Naive thymus-derived CD4-positive, alpha-beta T cell (primary cell): ENCODE data around the gene STUM. TPM values are rescaled to one million over a fixed set of nuclear protein-coding genes. Genes with fewer than 3 reads are reported as not detected.

Source experiments
- ATAC-seq: fragments of 150-1000 bp; cut with Tn5 transposase; 2 replicates; pipeline ENCODE4 v1.10.0; 2021; ENCODE audit warnings: mild to moderate bottlenecking, moderate library complexity
- CTCF ChIA-PET: fragments of 350-600 bp; sonication (Branson Sonifier 250); formaldehyde crosslinking; loops from one replicate; lab custom pipeline; 2021; ENCODE audit warnings: antibody characterized with exemption; lab: Charles Lee
- POLR2A ChIA-PET: fragments of 350-600 bp; sonication (Branson Sonifier 250); formaldehyde crosslinking; loops from one replicate; lab custom pipeline; 2021; ENCODE audit warnings: antibody characterized with exemption, inconsistent platforms; lab: Charles Lee
- DNase-seq, 9 donors: peaks; one replicate each; pipeline versions ENCODE4 v3.0.0 to v3.0.0-alpha.2; 2020 to 2022; ENCODE audit warnings: mixed read lengths in 1 of 9
- H3K27ac ChIP-seq: one replicate; pipeline ENCODE4 v1.7.0; 2013; ENCODE audit warnings: mild to moderate bottlenecking, low read depth, low read length, moderate library complexity
- H3K27me3 ChIP-seq, 2 donors: one replicate each; pipeline ENCODE4 v1.7.0; 2013; ENCODE audit warnings: low read length in 2 of 2, mild to moderate bottlenecking in 2 of 2, moderate library complexity in 2 of 2; ENCODE audit not compliant: control insufficient read depth in 2 of 2, insufficient read depth in 2 of 2
- H3K36me3 ChIP-seq, 3 experiments: 1 replicate in 2 of 3; 2 replicates in 1 of 3; pipeline ENCODE4 v1.7.0; 2013; ENCODE audit warnings: low read length in 3 of 3, mild to moderate bottlenecking in 3 of 3, moderate library complexity in 1 of 3; ENCODE audit not compliant: insufficient read depth in 3 of 3, control insufficient read depth in 2 of 3
- H3K4me1 ChIP-seq, 2 donors: one replicate each; pipeline ENCODE4 v1.7.0; 2013; ENCODE audit warnings: low read length in 2 of 2, mild to moderate bottlenecking in 2 of 2, moderate library complexity in 1 of 2; ENCODE audit not compliant: control insufficient read depth in 2 of 2, insufficient read depth in 2 of 2
- H3K4me3 ChIP-seq: 2 replicates; pipeline ENCODE4 v1.7.0; 2013; ENCODE audit warnings: mild to moderate bottlenecking, low read length
- H3K9me3 ChIP-seq, 3 experiments: 1 replicate in 2 of 3; 2 replicates in 1 of 3; pipeline ENCODE4 v1.7.0; 2013; ENCODE audit warnings: low read length in 3 of 3; ENCODE audit not compliant: control insufficient read depth in 2 of 3
- H3K27ac Mint-ChIP-seq, 9 donors: one replicate each; pipeline ENCODE4 v1.8.0; 2020 to 2022; ENCODE audit warnings: mixed read lengths in 9 of 9, mild to moderate bottlenecking in 8 of 9, moderate library complexity in 5 of 9, inconsistent platforms in 2 of 9
- H3K27me3 Mint-ChIP-seq, 5 donors: one replicate each; pipeline ENCODE4 v1.8.0; 2021 to 2022; ENCODE audit warnings: mixed read lengths in 5 of 5, mild to moderate bottlenecking in 1 of 5
- H3K36me3 Mint-ChIP-seq, 5 donors: one replicate each; pipeline ENCODE4 v1.8.0; 2020 to 2022; ENCODE audit warnings: mixed read lengths in 5 of 5, mild to moderate bottlenecking in 3 of 5, inconsistent platforms in 1 of 5
- H3K4me1 Mint-ChIP-seq, 7 donors: one replicate each; pipeline ENCODE4 v1.8.0; 2020 to 2022; ENCODE audit warnings: mixed read lengths in 7 of 7, mild to moderate bottlenecking in 3 of 7, inconsistent platforms in 1 of 7
- H3K4me3 Mint-ChIP-seq, 10 donors: one replicate each; pipeline ENCODE4 v1.8.0; 2020 to 2022; ENCODE audit warnings: mild to moderate bottlenecking in 10 of 10, mixed read lengths in 10 of 10, moderate library complexity in 6 of 10, inconsistent platforms in 2 of 10
- H3K9me3 Mint-ChIP-seq, 11 donors: one replicate each; pipeline ENCODE4 v1.8.0; 2020 to 2022; ENCODE audit warnings: mixed read lengths in 11 of 11, mild to moderate bottlenecking in 4 of 11, inconsistent platforms in 1 of 11, moderate library complexity in 1 of 11
- intact Hi-C, 2 donors: fragments of 100-400 bp; cut with micrococcal nuclease; formaldehyde crosslinking; loops; one replicate each; pipeline ENCODE4 v1.15.1; 2023
- polyA plus RNA-seq, 2 donors: library from polyadenylated mRNA; unstranded; fragments of 300-500 nt; fragmentation: Illumina TruSeq; gene quantifications; one replicate each; pipeline ENCODE4 v1.2.3, GENCODE V29; 2021
- total RNA-seq, 6 experiments: library from RNA in 5 of 6; stranded (reverse) in 5 of 6; gene quantifications; 1 replicate in 5 of 6; 2 replicates in 1 of 6; pipeline ENCODE4 v1.2.3 and lab custom pipeline; 2021 to 2026

The STUM gene
- total and polyA plus RNA-seq, 7 experiments from 2014 or later, result not detected

DNA sequence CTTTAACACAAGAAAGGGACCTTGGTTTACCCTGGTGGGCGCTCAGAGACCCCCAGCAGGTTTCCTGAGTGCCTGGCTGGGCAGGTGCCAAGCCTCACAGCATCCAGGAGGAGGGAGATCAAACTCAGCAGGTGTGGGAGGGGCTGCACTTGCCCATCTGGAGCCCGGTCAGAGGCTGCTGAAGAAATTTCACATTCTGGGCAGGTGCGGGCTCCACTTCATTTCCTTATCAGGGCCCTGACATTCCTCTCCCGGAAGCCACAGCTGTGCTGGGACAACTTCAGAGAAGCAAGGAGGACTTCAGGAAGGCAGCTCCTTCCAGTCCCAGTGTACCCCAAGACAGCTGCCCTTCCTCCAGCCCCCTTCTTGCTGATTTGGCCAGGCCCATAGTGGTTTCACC, 107.6 kb downstream of the STUM start:
- ATAC-seq (no peak), DNase-seq (no peak)
- no peaks in the 10 kb centered on the region for H3K9me3 ChIP-seq
- H3K27me3 Mint-ChIP-seq, result no peaks in the 10 kb centered on the region
- peaks cover 0 to 8% (median 4%) of the 10 kb centered on the region in 3 experiments for H3K36me3 ChIP-seq
- intact Hi-C loops, result no loop called here
- H3K27ac ChIP-seq, result no peak overlapping the region
- H3K27me3 ChIP-seq, result no peaks in the 10 kb centered on the region
- peaks cover 0 to 11% (median 0%) of the 10 kb centered on the region in 5 donors for H3K36me3 Mint-ChIP-seq
- no peaks in the 10 kb centered on the region for H3K9me3 Mint-ChIP-seq
- POLR2A ChIA-PET, result interaction anchor here (1.1 to 17.1 kb wide), 8 partner anchors 22 to 165 kb away, joined by 3 to 276 read pairs (median 5); partner anchors contain the start of gene ITPKB
- CTCF ChIA-PET, result interaction anchor here (1.2 kb wide), 1 partner anchor 83 kb away, joined by 3 read pairs; no protein-coding TSS in a partner anchor
- H3K27ac Mint-ChIP-seq, result peak overlapping the region in 1 of 9 donors; percentile 52
- H3K4me3 Mint-ChIP-seq, result peak overlapping the region in 9 of 10 donors; percentile 33 to 88 (median 79)
- H3K4me1 Mint-ChIP-seq, result peaks cover 0 to 77% (median under 1%) of the 10 kb centered on the region in 7 donors
- H3K4me3 ChIP-seq, result peak overlapping the region; percentile 10
- H3K4me1 ChIP-seq, result peaks cover under 1 to 19% of the 10 kb centered on the region in 2 donors

DNA sequence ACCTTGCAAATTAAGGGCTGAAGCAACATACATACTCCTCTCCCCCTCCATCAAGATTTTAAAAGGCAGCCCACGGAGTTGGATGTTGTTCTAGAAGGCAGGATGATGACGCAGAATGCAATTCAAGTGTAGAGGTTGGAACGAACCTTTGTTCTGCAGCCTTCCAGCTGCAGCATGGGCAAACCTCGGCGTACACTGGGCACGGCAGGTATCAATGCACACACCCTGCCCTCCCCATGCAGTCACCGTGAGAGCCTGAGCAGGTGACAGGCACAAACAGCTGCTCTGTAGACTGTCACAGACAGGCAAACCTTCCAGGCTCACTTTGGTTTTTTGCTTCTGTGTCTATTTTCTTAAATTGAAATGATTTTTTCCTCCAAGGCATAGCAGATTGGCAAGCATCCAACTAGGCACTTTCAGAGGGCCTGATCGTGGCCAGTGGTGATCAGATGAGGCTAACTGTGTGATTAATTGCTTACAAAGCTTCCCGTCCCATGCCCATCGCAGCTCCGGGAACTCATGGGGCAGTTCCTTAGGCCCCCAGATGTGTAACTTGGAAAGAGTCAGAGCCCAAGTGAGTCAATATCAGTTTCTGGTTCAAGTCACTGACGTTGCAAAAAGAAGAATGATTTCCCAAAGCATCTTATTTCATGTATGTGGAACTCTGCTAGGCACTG, 108.2 kb downstream of the STUM start:
- Histone ChIP-seq H3K36me3 (peaks cover 0 to 11% (median 4%) of the 10 kb centered on the region in 3 experiments), H3K4me1 (peaks cover 0 to 24% of the 10 kb centered on the region in 2 donors), H3K27me3 (no peaks in the 10 kb centered on the region), H3K4me3 (peak overlapping the region; percentile 18), H3K9me3 (no peaks in the 10 kb centered on the region), H3K27ac (no peak overlapping the region)
- no peaks in the 10 kb centered on the region for H3K27me3 Mint-ChIP-seq
- ATAC-seq, result peak; percentile 77
- no peaks in the 10 kb centered on the region for H3K9me3 Mint-ChIP-seq
- CTCF ChIA-PET, result interaction anchor here (0.6 kb wide), 1 partner anchor 55 kb away, joined by 3 read pairs; no protein-coding TSS in a partner anchor
- intact Hi-C loops, result no loop called here
- POLR2A ChIA-PET, result interaction anchor here (0.9 to 17.1 kb wide), 8 partner anchors 21 to 283 kb away, joined by 3 to 276 read pairs (median 4); partner anchors contain the start of genes COQ8A and ITPKB
- peaks cover 0 to 83% (median 0%) of the 10 kb centered on the region in 7 donors for H3K4me1 Mint-ChIP-seq
- peak overlapping the region in 9 of 10 donors; percentile 8 to 88 (median 76) for H3K4me3 Mint-ChIP-seq
- peak overlapping the region in 1 of 9 donors; percentile 38 for H3K27ac Mint-ChIP-seq
- DNase-seq, result peak in 7 of 9 donors; percentile 69 to 93 (median 87)
- H3K36me3 Mint-ChIP-seq, result peaks cover 0 to 11% (median 3%) of the 10 kb centered on the region in 5 donors

DNA sequence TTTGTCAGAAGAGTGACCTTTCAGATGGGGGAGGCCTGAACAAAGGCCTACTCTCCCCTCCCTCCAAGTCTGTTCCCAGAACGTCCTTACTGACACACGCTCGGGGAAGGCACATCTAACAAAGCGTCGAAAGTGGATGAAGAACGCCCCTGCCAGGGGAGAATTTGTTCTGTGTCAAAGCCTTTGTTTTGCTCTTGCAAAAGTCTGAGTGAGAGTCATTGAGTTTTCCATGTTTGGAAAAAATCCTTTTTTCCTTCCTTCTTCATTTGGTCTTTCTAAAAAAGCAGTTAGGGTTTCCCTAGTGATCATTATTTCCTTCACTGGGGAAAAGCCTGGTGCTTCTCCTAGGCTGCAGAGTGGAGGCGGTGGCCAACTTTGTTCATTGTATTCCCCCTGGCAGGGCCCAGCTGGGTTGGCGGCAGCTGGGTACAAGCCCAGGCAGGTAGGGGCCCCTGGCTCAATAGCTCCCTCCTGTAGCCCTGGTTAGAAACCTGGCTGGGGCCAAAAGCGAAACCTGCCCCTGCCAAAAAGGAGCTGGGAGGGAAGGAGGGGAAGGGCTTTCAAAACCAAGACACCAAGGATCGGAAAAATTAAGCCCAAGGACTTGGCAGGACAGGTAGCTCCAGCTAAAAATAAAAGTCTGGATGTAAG, 109.5 kb downstream of the STUM start:
- peak overlapping the region in 1 of 9 donors; percentile 60 for H3K27ac Mint-ChIP-seq
- H3K27ac ChIP-seq, result no peak overlapping the region
- ChIA-PET CTCF (interaction anchor here (1.0 kb wide), 1 partner anchor 24 kb away, joined by 3 read pairs; no protein-coding TSS in a partner anchor), POLR2A (interaction anchor here (0.6 to 17.1 kb wide), 8 partner anchors 9 to 285 kb away, joined by 3 to 276 read pairs (median 3); no protein-coding TSS in a partner anchor)
- no peaks in the 10 kb centered on the region for H3K9me3 Mint-ChIP-seq
- intact Hi-C loops, result no loop called here
- no peak overlapping the region for H3K4me3 ChIP-seq
- no peaks in the 10 kb centered on the region for H3K27me3 Mint-ChIP-seq
- H3K4me3 Mint-ChIP-seq, result peak overlapping the region in 8 of 10 donors; percentile 35 to 88 (median 77)
- peaks cover 0 to 11% (median 3%) of the 10 kb centered on the region in 5 donors for H3K36me3 Mint-ChIP-seq
- ATAC-seq (no peak), DNase-seq (no peak)
- H3K9me3 ChIP-seq, result no peaks in the 10 kb centered on the region
- H3K4me1 Mint-ChIP-seq, result peaks cover 0 to 91% (median 0%) of the 10 kb centered on the region in 7 donors
- H3K36me3 ChIP-seq, result peaks cover 0 to 11% (median 4%) of the 10 kb centered on the region in 3 experiments
- H3K4me1 ChIP-seq, result peaks cover 0 to 36% of the 10 kb centered on the region in 2 donors
- no peaks in the 10 kb centered on the region for H3K27me3 ChIP-seq

DNA sequence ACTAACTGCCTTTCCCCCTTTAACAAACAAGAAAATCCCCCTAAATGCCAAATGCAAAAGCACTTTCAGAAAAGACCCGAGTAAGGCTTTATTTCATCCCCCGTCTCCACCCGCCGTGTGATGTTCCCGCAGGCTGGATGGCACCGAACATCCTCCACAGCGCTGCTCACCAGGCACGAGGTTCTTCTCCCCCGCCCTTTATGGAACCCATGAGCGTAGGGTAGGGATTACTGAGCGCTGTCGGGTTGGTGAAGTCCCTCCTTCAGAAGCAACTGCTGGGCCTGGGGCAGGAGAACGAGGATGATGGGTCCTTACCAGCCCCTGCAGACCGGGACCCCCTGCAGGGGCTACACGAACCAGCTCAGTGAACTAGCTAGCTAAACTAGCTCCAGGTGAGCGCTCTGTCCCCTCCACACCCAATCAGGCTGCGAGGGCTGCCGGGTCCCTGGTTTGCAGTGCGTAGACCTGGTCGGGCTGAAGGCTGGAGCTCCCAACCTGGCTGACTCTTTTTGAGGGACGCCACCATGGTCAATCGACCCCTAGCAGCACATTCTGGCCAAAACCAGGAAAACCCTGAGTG, 110.1 kb downstream of the STUM start:
- Histone ChIP-seq H3K36me3 (peaks cover 0 to 11% (median 4%) of the 10 kb centered on the region in 3 experiments), H3K27ac (no peak overlapping the region), H3K4me1 (peaks cover 0 to 42% of the 10 kb centered on the region in 2 donors), H3K9me3 (no peaks in the 10 kb centered on the region), H3K4me3 (no peak overlapping the region), H3K27me3 (no peaks in the 10 kb centered on the region)
- Mint-ChIP-seq H3K4me3 (peak overlapping the region in 8 of 10 donors; percentile 43 to 88 (median 76)), H3K4me1 (peaks cover 0 to 91% (median 0%) of the 10 kb centered on the region in 7 donors), H3K9me3 (no peaks in the 10 kb centered on the region), H3K27ac (no peak overlapping the region), H3K27me3 (no peaks in the 10 kb centered on the region), H3K36me3 (peaks cover 0 to 11% (median 3%) of the 10 kb centered on the region in 5 donors)
- no peak for ATAC-seq
- intact Hi-C loops, result no loop called here
- ChIA-PET CTCF (interaction anchor here (0.7 to 1.0 kb wide), 3 partner anchors 16 to 39 kb away, joined by 3 read pairs; no protein-coding TSS in a partner anchor), POLR2A (interaction anchor here (0.8 to 17.1 kb wide), 6 partner anchors 9 to 78 kb away, joined by 3 to 276 read pairs (median 3); no protein-coding TSS in a partner anchor)
- no peak for DNase-seq

Other genes starting within 250 kb of the STUM start
- 1 to 10 TPM; 2.0 to 8.0 (median 5.0) TPM for gene LIN9, start 239.6 kb upstream of the STUM start, total RNA-seq
- 1 to 10 TPM; 4.8 to 5.2 TPM for gene LIN9, start 239.6 kb upstream of the STUM start, polyA plus RNA-seq
- 100 to 1,000 TPM in 2 of 5 experiments, 10 to 100 TPM in 3; 63.6 to 165 (median 89.3) TPM for gene PARP1, start 140.7 kb upstream of the STUM start, total RNA-seq
- 10 to 100 TPM; 85.6 to 95.1 TPM for gene PARP1, start 140.7 kb upstream of the STUM start, polyA plus RNA-seq
- gene ITPKB, start 190.5 kb downstream of the STUM start, total RNA-seq, result 100 to 1,000 TPM in 4 of 5 experiments, 10 to 100 TPM in 1; 51.7 to 429 (median 199) TPM
- gene ITPKB, start 190.5 kb downstream of the STUM start, polyA plus RNA-seq, result 10 to 100 TPM; 81.0 to 86.8 TPM